A549 (cell line): ENCODE results near the gene LRRC38. TPM values are rescaled to one million over a fixed set of nuclear protein-coding genes. Genes with fewer than 3 reads are reported as not detected.

Experiments
- ATAC-seq, 2 experiments: fragments of 200-7000 bp in 1 of 2; fragments of >200 bp in 1 of 2; cut with Nextera tagmentation in 1 of 2; cut with Tn5 transposase in 1 of 2; 3 replicates each; pipeline versions ENCODE4 v1.8.0 to v1.9.1; 2018 to 2020; ENCODE audit warnings: mild to moderate bottlenecking in 1 of 2, moderate library complexity in 1 of 2
- CTCF ChIA-PET: fragments of 300-600 bp; sonication (Branson Sonifier 250); formaldehyde crosslinking; extraction: SDS; loops from one replicate; lab custom pipeline; 2021; ENCODE audit warnings: antibody characterized with exemption, inconsistent platforms; lab: Yijun Ruan, JAX
- POLR2A ChIA-PET: fragments of 350-600 bp; formaldehyde crosslinking; extraction: SDS; loops from one replicate; lab custom pipeline; 2021; ENCODE audit warnings: antibody characterized with exemption, inconsistent platforms; lab: Yijun Ruan, JAX
- DNase-seq, 2 experiments: peaks; one replicate each; pipeline versions ENCODE4 v3.0.0 to v3.0.0-alpha.2; 2011 to 2016; ENCODE audit warnings: low read depth in 1 of 2, low spot score in 1 of 2
- FAIRE-seq: peaks from 2 replicates; lab custom pipeline; 2011; peaks lifted over from hg19 to GRCh38; lab: Jason Lieb, UNC
- H3K27ac ChIP-seq, 2 experiments: fragments of >200 bp; sonication (Bioruptor Twin); formaldehyde crosslinking; 3 replicates each; pipeline ENCODE4 v1.5.1; 2016 to 2017
- H3K4me1 ChIP-seq: fragments of >200 bp; sonication (Bioruptor Twin); formaldehyde crosslinking; 3 replicates; pipeline ENCODE4 v1.6.1; 2016
- H3K4me2 ChIP-seq: fragments of >200 bp; sonication (Bioruptor Twin); formaldehyde crosslinking; 3 replicates; pipeline ENCODE4 v1.6.1; 2016
- H3K4me3 ChIP-seq: fragments of >200 bp; sonication (Bioruptor Twin); formaldehyde crosslinking; 3 replicates; pipeline ENCODE4 v1.5.1; 2016
- H3K9me3 ChIP-seq: fragments of >200 bp; sonication (Bioruptor Twin); formaldehyde crosslinking; 3 replicates; pipeline ENCODE4 v1.6.1; 2016
- ATOH8 ChIP-seq: fragments of 250-450 bp; sonication (Bioruptor Pico); IDR thresholded peaks from 2 replicates; pipeline ENCODE4 v1.5.0; 2020; ENCODE audit warnings: low read depth, mild to moderate bottlenecking, moderate library complexity
- BHLHE40 ChIP-seq: IDR thresholded peaks from 2 replicates; pipeline ENCODE4 v1.6.1; 2012; ENCODE audit warnings: low read depth, low read length, inconsistent platforms
- CBX2 ChIP-seq: fragments of 200-600 bp; sonication (generic); IDR thresholded peaks from 2 replicates; pipeline ENCODE4 v1.6.1; 2016; ENCODE audit warnings: low read depth, mild to moderate bottlenecking, borderline replicate concordance
- CEBPB ChIP-seq, 2 experiments: fragments of >200 bp in 1 of 2; sonication (Bioruptor Twin) in 1 of 2; formaldehyde crosslinking in 1 of 2; IDR thresholded peaks; 2 replicates each; pipeline ENCODE4 v1.6.1; 2012 to 2016
- CHD2 ChIP-seq: fragments of 150-350 bp; IDR thresholded peaks from 2 replicates; pipeline ENCODE4 v1.6.1; 2014; ENCODE audit warnings: low read length; ENCODE audit not compliant: partially characterized antibody
- CHD4 ChIP-seq: fragments of 200-600 bp; sonication (generic); IDR thresholded peaks from 2 replicates; pipeline ENCODE4 v1.6.1; 2016; ENCODE audit warnings: antibody characterized with exemption, mild to moderate bottlenecking, borderline replicate concordance
- CTCF ChIP-seq: fragments of >200 bp; sonication (Bioruptor Twin); formaldehyde crosslinking; IDR thresholded peaks from 3 replicates; pipeline ENCODE4 v1.5.1; 2016
- FOSL2 ChIP-seq, 2 experiments: fragments of 450-650 bp in 1 of 2; fragments of >200 bp in 1 of 2; sonication (Bioruptor Twin) in 1 of 2; formaldehyde crosslinking; IDR thresholded peaks; 2 replicates each; pipeline versions ENCODE4 v1.5.0 to v1.6.1; 2016 to 2020; ENCODE audit warnings: mild to moderate bottlenecking in 1 of 2, moderate library complexity in 1 of 2
- FOXS1 ChIP-seq: fragments of 250-450 bp; sonication (Bioruptor Pico); IDR thresholded peaks from 2 replicates; pipeline ENCODE4 v1.5.0; 2020; ENCODE audit warnings: mild to moderate bottlenecking, moderate library complexity
- GATA3 ChIP-seq: IDR thresholded peaks from 2 replicates; pipeline ENCODE4 v1.6.1; 2012; ENCODE audit warnings: borderline replicate concordance
- HES2 ChIP-seq: fragments of >200 bp; sonication (Bioruptor Twin); formaldehyde crosslinking; IDR thresholded peaks from 2 replicates; pipeline ENCODE4 v1.6.1; 2016
- HEYL ChIP-seq: fragments of 250-450 bp; sonication (Bioruptor Pico); IDR thresholded peaks from 2 replicates; pipeline ENCODE4 v1.8.0; 2021; ENCODE audit warnings: mild to moderate bottlenecking, moderate library complexity
- HOXA7 ChIP-seq: fragments of 250-450 bp; sonication (Bioruptor Pico); IDR thresholded peaks from 2 replicates; pipeline ENCODE4 v1.5.0; 2020; ENCODE audit warnings: mild to moderate bottlenecking, moderate library complexity
- JUNB ChIP-seq: fragments of >200 bp; sonication (Bioruptor Twin); formaldehyde crosslinking; IDR thresholded peaks from 2 replicates; pipeline ENCODE4 v1.6.1; 2016
- KDM1A ChIP-seq: fragments of 200-600 bp; sonication (generic); IDR thresholded peaks from 2 replicates; pipeline ENCODE4 v1.6.1; 2016; ENCODE audit warnings: low read depth, mild to moderate bottlenecking
- MYC ChIP-seq: IDR thresholded peaks from 2 replicates; pipeline ENCODE4 v1.6.1; 2012; ENCODE audit warnings: mild to moderate bottlenecking, inconsistent platforms, low read length, improper control_type of control experiment, borderline replicate concordance
- PHF8 ChIP-seq: fragments of 200-600 bp; sonication (generic); IDR thresholded peaks from 2 replicates; pipeline ENCODE4 v1.6.1; 2016; ENCODE audit warnings: low read depth, mild to moderate bottlenecking, antibody characterized with exemption, moderate library complexity, borderline replicate concordance
- POLR2A ChIP-seq: IDR thresholded peaks from 2 replicates; pipeline ENCODE4 v1.6.1; 2012; ENCODE audit warnings: mild to moderate bottlenecking, low read length
- RAD21 ChIP-seq, 2 experiments: fragments of >200 bp in 1 of 2; sonication (Bioruptor Twin) in 1 of 2; formaldehyde crosslinking in 1 of 2; IDR thresholded peaks in 1 of 2; conservative IDR thresholded peaks in 1 of 2; 2 replicates in 1 of 2; 3 replicates in 1 of 2; pipeline ENCODE4 v1.6.1; 2012 to 2018; ENCODE audit warnings: inconsistent platforms in 1 of 2
- RCOR1 ChIP-seq: fragments of 150-350 bp; IDR thresholded peaks from 2 replicates; pipeline ENCODE4 v1.6.1; 2014; ENCODE audit warnings: antibody characterized with exemption, low read length, low read depth
- REST ChIP-seq: fragments of 200-600 bp; sonication (generic); IDR thresholded peaks from 2 replicates; pipeline ENCODE4 v1.6.1; 2016; ENCODE audit warnings: antibody characterized with exemption, mild to moderate bottlenecking, moderate library complexity
- ZC3H11A ChIP-seq: fragments of 450-650 bp; IDR thresholded peaks from 2 replicates; pipeline ENCODE4 v1.6.1; 2014; ENCODE audit warnings: antibody characterized with exemption, mild to moderate bottlenecking
- ZNF302 ChIP-seq: fragments of 250-450 bp; sonication (Bioruptor Pico); IDR thresholded peaks from 2 replicates; pipeline ENCODE4 v1.9.0; 2021; ENCODE audit warnings: inconsistent platforms, mild to moderate bottlenecking, moderate library complexity
- ZSCAN20 ChIP-seq: fragments of 250-450 bp; sonication (Bioruptor Pico); IDR thresholded peaks from 2 replicates; pipeline ENCODE4 v1.8.0; 2022; ENCODE audit warnings: mild to moderate bottlenecking, moderate library complexity
- WGBS: methylation state at CpG from one replicate; pipeline ENCODE4 v1.1.6; 2017; ENCODE audit errors: missing lambda C conversion rate; 5-methylcytosine and 5-hydroxymethylcytosine counted together
- polyA plus RNA-seq, 4 experiments: library from polyadenylated mRNA; depleted of rRNA in 3 of 4; stranded (reverse); fragments of >200 nt; fragmentation: RNase III in 1 of 4; extraction: RNeasy Plus Mini Kit Qiagen cat#74134 plus additional on column Dnase treatment in 1 of 4; gene quantifications; 2 replicates in 3 of 4; 3 replicates in 1 of 4; pipeline ENCODE4 v1.2.3, GENCODE V29; 2011 to 2017

Gene LRRC38
- polyA plus RNA-seq, 2 of the 4 experiments (the other 2 are of a cell fraction) = not detected

GRCh38 chr1:13513063-13513894, 524 bp downstream of the LRRC38 start:
- 11% methylated on average over 15 of the region's 98 CpGs for WGBS

GRCh38 chr1:13512472-13512871, 1.3 kb downstream of the LRRC38 start:
- DNase-seq (no peak), ATAC-seq (no peak), FAIRE-seq (no peak)
- H3K9me3 ChIP-seq = no peaks in the 10 kb centered on the region
- no peak overlapping the region for H3K4me2 ChIP-seq
- ChIA-PET POLR2A (no interaction called here), CTCF (no interaction called here)
- H3K4me3 ChIP-seq = no peak overlapping the region
- TF ChIP-seq CBX2 = no peak
- no peak for TF ChIP-seq RAD21 (conservative IDR thresholded peaks at IDR 0.05 in 1 of 2, IDR thresholded peaks at IDR 0.05 in 1 of 2)
- no peak for TF ChIP-seq BHLHE40
- no peak for TF ChIP-seq CHD2
- no peak for TF ChIP-seq ZNF302
- WGBS = 10% methylated on average over 9 of the region's 10 CpGs
- no peak overlapping the region for H3K27ac ChIP-seq
- H3K4me1 ChIP-seq = no peaks in the 10 kb centered on the region

More at GRCh38 chr1:13513063-13513894, 524 bp downstream of the LRRC38 start:
- CTCF ChIA-PET = no interaction called here
- no peak for ATAC-seq
- Histone ChIP-seq H3K4me2 (no peak overlapping the region), H3K4me1 (no peaks in the 10 kb centered on the region), H3K4me3 (no peak overlapping the region), H3K27ac (no peak overlapping the region), H3K9me3 (no peaks in the 10 kb centered on the region)
- TF ChIP-seq GATA3 (no peak), ATOH8 (no peak), CHD4 (no peak), JUNB (no peak), FOXS1 (CRISPR knock-in tag) (no peak), ZNF302 (no peak), BHLHE40 (no peak), HES2 (no peak), FOSL2 (IDR thresholded peaks at IDR 0.05) (no peak), FOSL2 (CRISPR knock-in tag; IDR thresholded peaks at IDR 0.05) (no peak)
- POLR2A ChIA-PET = no interaction called here
- no peak for FAIRE-seq
- DNase-seq = no peak

GRCh38 chr1:13510499-13510898, 3.3 kb downstream of the LRRC38 start:
- Histone ChIP-seq H3K9me3 (no peaks in the 10 kb centered on the region), H3K4me3 (no peak overlapping the region), H3K27ac (no peak overlapping the region), H3K4me2 (no peak overlapping the region), H3K4me1 (no peaks in the 10 kb centered on the region)
- 24% methylated on average over 6 of the region's 6 CpGs for WGBS
- FAIRE-seq (no peak), ATAC-seq (no peak), DNase-seq (no peak)
- no peak for TF ChIP-seq CBX2
- no peak for TF ChIP-seq FOSL2 (IDR thresholded peaks at IDR 0.05)
- no peak for TF ChIP-seq FOSL2 (CRISPR knock-in tag; IDR thresholded peaks at IDR 0.05)
- TF ChIP-seq ZC3H11A = no peak
- no peak for TF ChIP-seq HOXA7 (CRISPR knock-in tag)
- no peak for TF ChIP-seq PHF8
- no peak for TF ChIP-seq MYC
- TF ChIP-seq HEYL (CRISPR knock-in tag) = no peak
- no peak for TF ChIP-seq RAD21 (conservative IDR thresholded peaks at IDR 0.05 in 1 of 2, IDR thresholded peaks at IDR 0.05 in 1 of 2)
- TF ChIP-seq KDM1A = no peak
- no peak for TF ChIP-seq ZSCAN20
- no peak for TF ChIP-seq REST
- TF ChIP-seq GATA3 = no peak
- no peak for TF ChIP-seq POLR2A
- TF ChIP-seq CHD4 = no peak
- no peak for TF ChIP-seq JUNB
- TF ChIP-seq CTCF = no peak
- TF ChIP-seq RCOR1 = no peak
- no peak for TF ChIP-seq CEBPB (IDR thresholded peaks at IDR 0.05)
- CTCF ChIA-PET = interaction anchor here (0.8 kb wide), 1 partner anchor 79 kb away, joined by 3 read pairs; no protein-coding TSS in a partner anchor
- POLR2A ChIA-PET = no interaction called here
